GM18505 (cell line): Measurements from ENCODE around the gene PAPLN.

Experiments
- ATAC-seq: cut with Tn5 transposase; IDR thresholded peaks from one replicate; pipeline ENCODE4 v1.9.1; 2021; ENCODE audit not compliant: unreplicated experiment
- POLR2A ChIP-seq: IDR thresholded peaks from 4 replicates; pipeline ENCODE4 v1.6.1; 2011; ENCODE audit warnings: borderline replicate concordance; ENCODE audit not compliant: insufficient read depth, insufficient read length; ENCODE audit errors: extremely low read depth

PAPLN gene

DNA sequence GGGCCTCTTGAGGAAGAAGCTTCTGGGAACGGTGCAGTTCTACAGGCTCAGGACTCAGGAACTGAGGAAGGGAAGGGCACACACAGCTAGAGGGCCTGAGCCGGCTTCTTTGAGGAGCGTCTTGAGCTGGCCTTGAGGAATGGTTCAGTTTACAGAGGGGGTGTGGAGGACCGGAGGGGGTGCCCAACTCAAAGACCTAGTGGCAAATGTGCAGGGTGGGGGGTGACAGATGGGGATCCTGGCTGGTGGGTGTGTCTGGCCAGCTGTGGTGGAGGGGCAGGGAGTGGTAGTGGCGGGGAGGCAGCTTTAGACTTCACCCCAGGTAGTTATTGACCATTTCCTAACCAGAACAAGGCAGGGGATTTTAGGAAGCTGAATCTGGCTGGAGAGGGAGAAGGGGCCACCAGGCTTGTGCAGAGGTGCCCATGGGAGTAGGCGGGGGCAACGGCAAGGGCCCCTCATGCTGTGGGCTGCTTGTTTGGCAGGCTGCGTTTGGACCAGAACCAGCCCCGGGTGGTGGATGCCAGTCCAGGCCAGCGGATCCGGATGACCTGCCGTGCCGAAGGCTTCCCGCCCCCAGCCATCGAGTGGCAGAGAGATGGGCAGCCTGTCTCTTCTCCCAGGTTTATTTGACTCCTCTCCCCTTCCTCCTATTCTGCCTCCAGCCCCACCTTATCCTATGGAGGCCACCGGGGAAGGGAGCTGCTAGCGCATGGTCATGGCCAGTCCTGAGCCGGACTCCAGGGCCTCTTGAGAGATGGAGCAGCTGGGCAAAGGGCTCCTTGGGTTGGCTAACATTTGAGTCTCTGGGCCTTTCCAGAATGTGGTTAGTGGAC is 27.8 kb downstream of the PAPLN start:
- no peak for ATAC-seq
- no peak for TF ChIP-seq POLR2A

DNA sequence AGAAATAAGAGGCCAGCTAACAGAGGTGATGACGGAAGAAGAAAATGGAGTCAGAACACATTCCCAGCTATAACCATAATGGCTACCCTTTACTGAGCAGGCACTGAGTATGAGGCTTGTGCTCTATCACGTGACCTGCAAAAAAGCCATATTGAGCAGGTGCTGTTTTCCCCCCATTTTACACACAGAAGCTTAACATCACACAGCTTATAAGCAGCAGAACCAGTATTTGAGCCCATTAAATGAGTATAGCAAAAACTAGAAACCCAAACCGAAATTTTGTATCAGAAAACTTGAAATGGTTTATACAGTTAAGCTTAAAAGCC is 28.4 kb downstream of the PAPLN start:
- TF ChIP-seq POLR2A, result no peak
- no peak for ATAC-seq

DNA sequence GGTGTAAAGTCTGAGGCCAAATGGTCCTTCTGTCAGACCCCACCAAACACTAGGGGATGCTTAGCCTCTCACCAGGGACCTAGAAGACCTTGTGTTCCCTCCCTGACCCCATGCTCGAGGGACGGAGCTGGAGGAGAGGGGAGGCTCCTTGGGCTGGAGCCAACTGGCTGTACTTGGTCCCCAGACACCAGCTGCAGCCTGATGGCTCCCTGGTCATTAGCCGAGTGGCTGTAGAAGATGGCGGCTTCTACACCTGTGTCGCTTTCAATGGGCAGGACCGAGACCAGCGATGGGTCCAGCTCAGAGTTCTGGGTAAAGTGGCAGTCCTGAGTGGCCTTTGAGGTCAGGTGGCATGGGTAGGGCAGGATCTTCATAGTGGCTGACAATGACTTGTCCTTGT is 29.0 kb downstream of the PAPLN start:
- ATAC-seq, result no peak
- TF ChIP-seq POLR2A, result no peak

DNA sequence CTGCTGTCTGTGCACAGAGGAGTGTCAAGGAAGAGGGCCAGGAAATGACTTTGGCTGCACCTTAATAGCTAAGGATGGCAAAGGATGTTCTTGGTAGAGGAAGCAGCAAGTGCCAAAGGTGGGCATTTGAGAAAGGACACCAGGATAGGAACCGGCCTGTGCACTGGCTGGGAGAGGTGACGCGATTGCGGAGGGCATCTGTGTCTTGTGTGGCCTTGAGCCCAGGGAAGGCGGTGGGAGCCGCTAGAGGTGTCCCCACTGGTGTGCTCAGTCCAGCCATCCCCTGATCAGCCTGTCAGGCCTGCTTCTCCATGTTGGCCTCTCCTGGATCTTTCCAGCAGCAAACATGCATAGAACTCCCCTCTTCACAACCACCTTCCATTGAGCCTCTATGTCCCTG is 30.2 kb downstream of the PAPLN start:
- no peak for ATAC-seq
- TF ChIP-seq POLR2A, result no peak

DNA sequence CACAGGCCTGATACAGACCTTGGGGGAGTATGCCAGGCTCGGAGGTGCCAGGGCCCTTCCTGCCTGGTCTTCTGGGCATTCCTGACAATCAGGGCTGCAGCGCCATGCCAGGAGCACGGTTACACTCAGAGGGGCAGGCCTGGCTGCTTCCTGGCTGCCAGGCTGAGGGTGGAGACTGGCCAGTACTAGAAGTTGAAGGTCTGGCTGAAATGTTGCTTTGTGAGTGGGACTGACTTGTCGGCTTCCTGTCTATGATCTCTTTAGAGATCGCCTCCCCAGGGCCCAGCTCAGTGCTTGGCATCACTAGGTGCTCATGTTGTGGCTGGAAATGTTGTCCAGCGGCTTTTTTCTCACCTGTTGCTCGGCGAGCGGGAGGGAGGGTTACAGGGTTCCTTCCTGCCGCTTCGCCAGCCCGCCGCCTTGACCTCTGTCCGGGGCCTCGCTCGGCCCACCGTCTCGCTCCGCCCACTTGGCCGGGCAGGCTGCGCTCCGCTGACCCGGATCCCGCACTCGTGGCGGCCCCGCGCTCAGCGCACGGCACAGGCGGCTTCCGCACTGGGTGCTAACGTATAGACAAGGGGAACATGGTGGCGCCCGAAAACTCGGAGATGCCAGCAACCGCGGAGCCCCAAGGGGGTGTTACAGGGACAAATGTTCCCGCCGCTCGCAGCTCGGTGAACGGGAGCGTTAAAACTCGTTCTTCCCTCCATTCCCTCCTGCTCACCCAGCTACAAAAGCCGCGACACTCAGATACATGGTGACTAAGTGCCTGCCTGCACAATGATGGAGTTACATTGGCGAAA is 32.6 kb downstream of the PAPLN start:
- TF ChIP-seq POLR2A, result peak; percentile 54
- ATAC-seq, result peak; percentile 52

DNA sequence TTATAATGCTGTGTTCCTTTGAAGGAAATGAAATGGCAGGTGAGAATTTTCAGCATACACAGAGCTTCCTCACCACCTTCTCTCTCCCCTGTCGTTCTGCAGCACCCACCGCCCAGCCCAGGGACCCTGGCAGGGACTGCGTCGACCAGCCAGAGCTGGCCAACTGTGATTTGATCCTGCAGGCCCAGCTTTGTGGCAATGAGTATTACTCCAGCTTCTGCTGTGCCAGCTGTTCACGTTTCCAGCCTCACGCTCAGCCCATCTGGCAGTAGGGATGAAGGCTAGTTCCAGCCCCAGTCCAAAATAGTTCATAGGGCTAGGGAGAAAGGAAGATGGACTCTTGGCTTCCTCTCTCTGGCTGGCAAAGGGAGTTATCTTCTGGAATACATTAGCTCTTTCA is 35.1 kb downstream of the PAPLN start:
- ATAC-seq, result no peak
- TF ChIP-seq POLR2A, result no peak

DNA sequence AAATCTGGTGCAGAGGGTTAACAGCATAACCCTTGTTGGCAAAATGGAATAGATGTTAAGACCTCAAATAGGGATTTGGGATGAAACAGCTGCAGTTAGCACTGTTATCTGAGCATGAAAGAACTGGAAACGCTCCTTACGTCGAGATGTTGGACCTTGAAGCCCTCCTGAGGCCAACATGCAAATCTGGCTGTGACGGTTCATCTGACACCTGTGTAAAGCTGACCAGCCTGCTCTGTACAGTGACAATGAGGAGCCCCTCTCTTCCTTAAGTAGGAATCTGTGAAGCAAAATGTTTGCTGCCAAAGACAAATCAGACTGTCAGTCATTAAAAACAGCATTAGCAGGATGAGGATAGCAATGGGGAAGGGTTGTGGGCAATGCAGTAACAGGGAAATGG is 36.5 kb downstream of the PAPLN start:
- no peak for ATAC-seq
- no peak for TF ChIP-seq POLR2A

DNA sequence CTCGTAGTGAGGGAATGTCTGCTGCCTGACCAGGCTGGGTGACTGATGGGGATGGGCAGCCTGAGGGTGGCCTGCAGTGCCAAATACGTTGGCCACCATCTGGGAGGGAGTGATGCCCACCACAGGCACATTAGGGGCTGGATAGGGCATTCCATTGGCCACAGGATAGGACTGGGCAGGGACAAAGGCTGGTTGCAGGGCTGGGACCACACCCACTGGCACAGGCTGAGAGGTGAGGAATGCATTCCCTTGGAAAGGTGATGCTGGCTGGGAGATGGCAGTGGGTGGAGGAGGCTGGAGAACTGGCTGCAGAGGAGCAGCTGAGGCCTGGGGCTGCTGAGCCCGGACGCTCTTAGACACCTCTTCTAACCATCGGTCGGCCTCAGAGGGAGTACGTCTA is 39.5 kb downstream of the PAPLN start:
- no peak for TF ChIP-seq POLR2A
- ATAC-seq, result no peak

DNA sequence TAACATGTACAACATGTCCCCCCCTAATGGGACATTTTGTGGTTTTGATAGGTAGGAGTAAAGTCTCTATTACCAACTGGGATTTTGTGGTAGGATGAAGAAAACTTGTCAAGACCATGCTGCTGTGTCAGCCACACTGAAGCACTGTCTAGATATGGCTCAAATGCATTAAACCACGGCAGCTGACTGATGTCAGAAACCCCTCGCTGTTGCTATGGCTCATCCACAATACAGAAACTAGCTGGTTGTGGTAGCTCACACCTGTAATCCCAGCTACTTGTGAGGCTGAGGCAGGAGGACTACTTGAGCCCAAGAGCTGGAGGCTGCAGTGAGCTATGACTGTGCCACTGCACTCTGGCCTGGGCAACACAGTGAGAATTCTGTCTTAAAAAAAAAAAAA is 40.1 kb downstream of the PAPLN start:
- no peak for ATAC-seq
- no peak for TF ChIP-seq POLR2A

DNA sequence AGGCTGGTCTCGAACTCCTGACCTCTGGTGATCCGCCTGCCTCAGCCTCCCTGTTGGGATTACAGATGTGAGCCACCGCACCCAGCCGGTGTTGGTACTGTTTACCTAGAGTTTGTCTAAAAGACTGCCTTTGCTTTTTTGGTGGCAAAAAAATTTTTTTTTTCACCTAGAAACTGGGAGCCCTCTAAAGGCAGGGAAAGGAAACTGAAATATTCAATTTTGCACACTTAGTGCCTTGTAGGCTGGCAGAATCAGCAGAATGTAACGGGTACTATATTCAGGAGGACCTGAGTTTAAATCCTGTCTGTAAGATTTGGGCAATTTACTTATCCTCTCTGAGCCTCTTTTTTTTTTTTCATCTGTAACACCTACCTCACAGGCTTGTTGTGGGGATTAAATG is 43.6 kb downstream of the PAPLN start:
- no peak for TF ChIP-seq POLR2A
- ATAC-seq, result no peak

DNA sequence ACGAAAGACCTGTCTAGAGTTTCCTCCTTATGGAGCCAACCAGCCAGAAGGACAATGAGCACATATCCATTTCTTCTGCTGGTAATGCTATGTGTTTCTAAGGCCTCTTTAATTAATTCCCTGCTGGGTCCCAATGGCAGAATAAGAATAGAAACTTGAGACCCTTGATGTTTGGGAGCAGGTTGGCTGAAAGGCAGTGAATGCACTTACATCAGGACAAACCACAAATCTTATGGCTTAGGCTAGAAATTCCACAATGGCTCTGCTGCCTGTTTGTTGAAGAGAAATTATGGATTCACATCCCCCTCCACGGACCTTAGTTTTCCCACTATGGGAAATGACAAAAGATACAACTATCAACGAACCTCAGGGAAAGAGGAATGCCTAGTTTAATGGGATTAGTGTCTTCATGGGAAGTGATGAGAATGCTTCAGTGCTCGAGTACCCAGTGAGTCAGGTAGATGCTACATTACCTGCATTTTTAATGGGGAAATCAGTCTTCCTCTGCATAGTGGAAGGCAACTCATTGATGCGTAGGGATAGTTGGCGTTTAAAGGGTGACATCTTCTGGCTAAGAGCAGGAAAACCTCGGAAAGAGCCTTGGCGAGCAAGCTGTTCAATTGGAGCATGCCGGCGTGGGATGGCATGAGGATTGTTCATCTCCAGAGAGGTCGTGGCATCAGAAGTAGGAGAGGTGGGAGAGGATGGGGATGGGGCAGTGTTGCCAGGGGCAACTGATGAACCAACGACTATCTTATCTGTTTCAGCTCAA is 46.5 kb downstream of the PAPLN start:
- ATAC-seq, result no peak
- TF ChIP-seq POLR2A, result no peak

DNA sequence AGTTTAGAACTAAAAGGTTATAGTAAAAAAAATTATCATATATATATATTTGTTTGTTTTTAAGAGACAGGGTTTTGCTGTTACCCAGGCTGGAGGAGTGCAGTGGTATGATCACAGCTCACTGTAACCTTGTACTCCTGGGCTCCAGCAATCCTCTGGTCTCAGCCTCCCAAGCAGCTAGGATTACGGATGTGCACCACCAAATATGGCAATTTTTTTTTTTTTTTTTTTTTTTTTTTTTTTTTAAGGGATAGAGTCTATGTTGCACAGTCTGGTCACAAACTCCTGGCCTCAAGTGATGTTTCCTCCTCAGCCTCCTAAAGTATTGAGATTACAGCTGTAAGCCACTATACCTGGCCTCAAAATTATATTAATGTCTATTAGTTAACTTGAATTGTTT is 48.7 kb downstream of the PAPLN start:
- no peak for TF ChIP-seq POLR2A
- no peak for ATAC-seq

DNA sequence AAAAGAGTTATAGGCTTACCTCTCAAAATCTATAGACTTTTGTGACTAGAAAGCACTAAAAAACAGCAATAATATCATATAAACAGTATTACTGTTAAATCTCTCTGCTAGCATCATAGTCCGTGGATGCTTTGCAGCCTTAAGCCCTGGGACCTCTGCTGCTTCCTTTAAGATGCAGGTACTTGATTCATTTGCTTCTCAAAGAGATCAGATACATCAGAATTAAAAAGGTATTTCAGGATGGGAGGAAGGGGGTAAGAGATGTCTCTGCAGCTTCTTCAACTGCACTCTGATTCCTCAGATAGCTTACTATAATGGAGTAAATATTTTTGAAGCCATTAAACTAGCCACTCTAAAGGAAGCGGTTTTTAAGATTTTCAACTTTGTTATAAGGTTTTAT is 49.3 kb downstream of the PAPLN start:
- TF ChIP-seq POLR2A, result no peak
- no peak for ATAC-seq
